Measurements from ENCODE around the gene YY2. TPM values are rescaled to one million over a fixed set of nuclear protein-coding genes. Genes with fewer than 3 reads are reported as not detected.

YY2 gene
- total RNA-seq, 4 donors from 2014 or later: 2.3 to 3.7 (median 2.7) TPM

GRCh38 chrX:21875013-21875412, 19.2 kb downstream of the YY2 start:
- TF ChIP-seq, protein P1, sequence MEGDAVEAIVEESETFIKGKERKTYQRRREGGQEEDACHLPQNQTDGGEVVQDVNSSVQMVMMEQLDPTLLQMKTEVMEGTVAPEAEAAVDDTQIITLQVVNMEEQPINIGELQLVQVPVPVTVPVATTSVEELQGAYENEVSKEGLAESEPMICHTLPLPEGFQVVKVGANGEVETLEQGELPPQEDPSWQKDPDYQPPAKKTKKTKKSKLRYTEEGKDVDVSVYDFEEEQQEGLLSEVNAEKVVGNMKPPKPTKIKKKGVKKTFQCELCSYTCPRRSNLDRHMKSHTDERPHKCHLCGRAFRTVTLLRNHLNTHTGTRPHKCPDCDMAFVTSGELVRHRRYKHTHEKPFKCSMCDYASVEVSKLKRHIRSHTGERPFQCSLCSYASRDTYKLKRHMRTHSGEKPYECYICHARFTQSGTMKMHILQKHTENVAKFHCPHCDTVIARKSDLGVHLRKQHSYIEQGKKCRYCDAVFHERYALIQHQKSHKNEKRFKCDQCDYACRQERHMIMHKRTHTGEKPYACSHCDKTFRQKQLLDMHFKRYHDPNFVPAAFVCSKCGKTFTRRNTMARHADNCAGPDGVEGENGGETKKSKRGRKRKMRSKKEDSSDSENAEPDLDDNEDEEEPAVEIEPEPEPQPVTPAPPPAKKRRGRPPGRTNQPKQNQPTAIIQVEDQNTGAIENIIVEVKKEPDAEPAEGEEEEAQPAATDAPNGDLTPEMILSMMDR (IDR thresholded peaks at IDR 0.05; ENCODE audit: low read depth): no peak

- TF ChIP-seq, protein P1 (IDR thresholded peaks at IDR 0.05; ENCODE audit: low read depth): no peak
Observed at GRCh38 chrX:21881881-21882574, 26.2 kb downstream of the YY2 start.

- TF ChIP-seq, protein P1 (IDR thresholded peaks at IDR 0.05; ENCODE audit: low read depth): no peak
Observed at GRCh38 chrX:21883258-21883657, 27.5 kb downstream of the YY2 start.

- TF ChIP-seq, protein P1 (IDR thresholded peaks at IDR 0.05; ENCODE audit: low read depth): no peak
Observed at GRCh38 chrX:21885568-21885967, 29.8 kb downstream of the YY2 start.

GRCh38 chrX:21905313-21905712, 49.5 kb downstream of the YY2 start:
- TF ChIP-seq, protein P1 (IDR thresholded peaks at IDR 0.05; ENCODE audit: low read depth): no peak

DNA sequence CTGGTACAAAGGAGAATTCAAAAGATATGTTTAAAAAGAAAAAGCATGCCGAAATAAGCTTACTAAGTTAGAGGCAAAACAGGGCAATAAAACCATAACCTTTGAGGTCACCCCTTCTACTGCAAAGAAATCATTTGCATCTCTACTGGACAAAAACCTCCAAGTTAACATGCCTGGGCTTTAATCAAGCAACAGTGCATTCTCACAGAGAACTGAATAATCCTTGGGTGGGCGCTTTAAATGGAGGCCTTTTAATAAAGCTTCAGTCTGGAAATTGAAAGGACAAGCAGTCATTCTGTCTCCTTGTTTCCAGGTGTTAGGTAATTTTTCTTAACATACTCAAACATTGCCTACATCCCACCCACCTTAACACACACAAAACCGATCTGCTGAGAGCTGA, 50.2 kb downstream of the YY2 start:
- TF ChIP-seq, protein P1 (IDR thresholded peaks at IDR 0.05; ENCODE audit: low read depth): no peak

DNA sequence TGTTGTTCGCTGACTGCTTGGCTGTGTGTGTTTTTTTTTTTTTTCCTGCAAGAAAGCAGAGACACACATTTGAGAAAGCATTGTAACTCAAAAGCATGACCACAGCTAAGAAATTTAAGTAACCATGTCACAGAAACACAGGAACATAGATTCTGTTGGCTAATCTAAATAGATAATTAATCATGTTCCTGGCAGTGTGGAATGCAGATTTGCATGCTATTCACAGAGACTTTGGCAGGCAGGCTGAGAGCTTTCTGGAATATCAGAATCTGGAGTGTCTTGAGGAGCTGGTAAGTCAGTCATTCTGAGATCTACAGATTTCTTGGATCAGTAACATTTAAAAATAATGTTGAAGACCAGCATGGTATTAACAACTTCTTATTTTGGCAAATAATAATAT, 51.5 kb downstream of the YY2 start:
- TF ChIP-seq, protein P1 (IDR thresholded peaks at IDR 0.05; ENCODE audit: low read depth): no peak

Small RNA genes within 50 kb of the gene (small RNA-seq; reads per million reads assigned to genes)
- gene U73479.1: not detected

Other genes starting within 250 kb of the YY2 start
- gene KLHL34, start 197.7 kb upstream of the YY2 start, total RNA-seq: under 1 TPM in 1 of 4 donors, not detected in 3; 0.17 TPM
- not detected for gene SMPX, start 97.9 kb upstream of the YY2 start, total RNA-seq
- gene MBTPS2, start 16.4 kb upstream of the YY2 start, total RNA-seq: 10 to 100 TPM in 3 of 4 donors, 1 to 10 TPM in 1; 8.5 to 12.2 (median 10.4) TPM
- gene SMS, start 84.7 kb downstream of the YY2 start, total RNA-seq: 10 to 100 TPM; 44.6 to 74.3 (median 49.1) TPM
- under 1 TPM in 2 of 4 donors, not detected in 2; under 0.01 to 0.34 TPM for gene PHEX, start 176.3 kb downstream of the YY2 start, total RNA-seq